ENCODE data around the gene ABCC4.

The ABCC4 gene, protein sequence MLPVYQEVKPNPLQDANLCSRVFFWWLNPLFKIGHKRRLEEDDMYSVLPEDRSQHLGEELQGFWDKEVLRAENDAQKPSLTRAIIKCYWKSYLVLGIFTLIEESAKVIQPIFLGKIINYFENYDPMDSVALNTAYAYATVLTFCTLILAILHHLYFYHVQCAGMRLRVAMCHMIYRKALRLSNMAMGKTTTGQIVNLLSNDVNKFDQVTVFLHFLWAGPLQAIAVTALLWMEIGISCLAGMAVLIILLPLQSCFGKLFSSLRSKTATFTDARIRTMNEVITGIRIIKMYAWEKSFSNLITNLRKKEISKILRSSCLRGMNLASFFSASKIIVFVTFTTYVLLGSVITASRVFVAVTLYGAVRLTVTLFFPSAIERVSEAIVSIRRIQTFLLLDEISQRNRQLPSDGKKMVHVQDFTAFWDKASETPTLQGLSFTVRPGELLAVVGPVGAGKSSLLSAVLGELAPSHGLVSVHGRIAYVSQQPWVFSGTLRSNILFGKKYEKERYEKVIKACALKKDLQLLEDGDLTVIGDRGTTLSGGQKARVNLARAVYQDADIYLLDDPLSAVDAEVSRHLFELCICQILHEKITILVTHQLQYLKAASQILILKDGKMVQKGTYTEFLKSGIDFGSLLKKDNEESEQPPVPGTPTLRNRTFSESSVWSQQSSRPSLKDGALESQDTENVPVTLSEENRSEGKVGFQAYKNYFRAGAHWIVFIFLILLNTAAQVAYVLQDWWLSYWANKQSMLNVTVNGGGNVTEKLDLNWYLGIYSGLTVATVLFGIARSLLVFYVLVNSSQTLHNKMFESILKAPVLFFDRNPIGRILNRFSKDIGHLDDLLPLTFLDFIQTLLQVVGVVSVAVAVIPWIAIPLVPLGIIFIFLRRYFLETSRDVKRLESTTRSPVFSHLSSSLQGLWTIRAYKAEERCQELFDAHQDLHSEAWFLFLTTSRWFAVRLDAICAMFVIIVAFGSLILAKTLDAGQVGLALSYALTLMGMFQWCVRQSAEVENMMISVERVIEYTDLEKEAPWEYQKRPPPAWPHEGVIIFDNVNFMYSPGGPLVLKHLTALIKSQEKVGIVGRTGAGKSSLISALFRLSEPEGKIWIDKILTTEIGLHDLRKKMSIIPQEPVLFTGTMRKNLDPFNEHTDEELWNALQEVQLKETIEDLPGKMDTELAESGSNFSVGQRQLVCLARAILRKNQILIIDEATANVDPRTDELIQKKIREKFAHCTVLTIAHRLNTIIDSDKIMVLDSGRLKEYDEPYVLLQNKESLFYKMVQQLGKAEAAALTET (N-terminal part only)

DNA sequence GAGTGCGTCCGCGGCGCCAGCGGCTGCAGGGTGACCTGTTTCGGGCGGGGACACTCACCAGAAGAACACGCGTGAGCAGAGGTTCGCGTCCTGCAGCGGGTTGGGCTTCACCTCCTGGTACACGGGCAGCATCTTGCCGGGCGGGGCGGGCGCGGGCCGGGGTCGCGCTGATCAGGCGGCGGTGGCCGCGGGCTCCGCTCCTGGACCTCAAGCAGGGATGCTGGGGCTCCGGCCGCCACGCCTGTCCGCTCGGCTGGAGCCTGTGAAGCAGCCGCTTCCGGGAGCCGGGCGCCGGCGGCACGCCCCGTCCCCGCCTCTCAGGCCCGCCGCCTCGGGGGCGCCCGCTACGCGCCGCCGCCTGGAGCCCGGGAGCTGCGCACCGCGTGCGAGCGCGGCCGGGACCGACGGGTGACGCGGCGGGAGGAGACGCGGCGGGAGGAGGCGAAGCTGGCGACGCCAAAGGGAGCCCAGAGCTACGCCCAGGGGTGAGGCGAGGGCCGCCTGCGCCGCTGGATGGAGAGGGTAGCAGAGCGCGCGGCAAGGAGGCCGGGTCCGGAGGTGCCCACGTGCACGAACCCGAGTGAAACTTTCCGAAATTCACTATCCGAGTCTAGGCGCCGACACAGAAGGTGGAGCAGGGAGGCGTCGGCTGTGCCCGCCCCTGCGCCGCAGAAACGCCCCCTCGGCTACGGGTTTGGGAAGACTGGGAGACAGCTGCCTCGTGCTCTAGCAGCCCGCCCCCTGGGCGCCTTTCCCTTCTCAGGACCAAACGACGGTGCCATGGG is at the start of gene ABCC4:
Gene ABCC4, minus strand, starts transcription at position 269 of the 785 bp plus-strand sequence. Its CDS starts 137 bp downstream, at position 132.
- ChIA-PET CTCF (interaction anchor here (0.9 to 1.3 kb wide), 4 partner anchors 25 to 112 kb away, joined by 3 to 4 read pairs (median 4); no protein-coding TSS in a partner anchor), POLR2A (interaction anchor here (0.9 to 1.5 kb wide), 3 partner anchors 32 to 109 kb away, joined by 3 to 4 read pairs (median 3); no protein-coding TSS in a partner anchor)
- TF ChIP-seq FOXA1 (IDR thresholded peaks at IDR 0.05) (no peak), FOXM1 (IDR thresholded peaks at IDR 0.05; ENCODE audit: borderline replicate concordance) (no peak), SP1 (IDR thresholded peaks at IDR 0.05) (no peak), TARDBP (IDR thresholded peaks at IDR 0.05) (0 out of 2 replicates have a peak, but pooled peaks have one; percentile 30), HDGF (IDR thresholded peaks at IDR 0.05; ENCODE audit: borderline replicate concordance) (no peak), L3MBTL2 (conservative IDR thresholded peaks at IDR 0.05) (peak; percentile 98), CTBP1 (IDR thresholded peaks at IDR 0.05; ENCODE audit: borderline replicate concordance) (no peak), SUZ12 (IDR thresholded peaks at IDR 0.05) (no peak)
- TF ChIP-seq, protein P1, sequence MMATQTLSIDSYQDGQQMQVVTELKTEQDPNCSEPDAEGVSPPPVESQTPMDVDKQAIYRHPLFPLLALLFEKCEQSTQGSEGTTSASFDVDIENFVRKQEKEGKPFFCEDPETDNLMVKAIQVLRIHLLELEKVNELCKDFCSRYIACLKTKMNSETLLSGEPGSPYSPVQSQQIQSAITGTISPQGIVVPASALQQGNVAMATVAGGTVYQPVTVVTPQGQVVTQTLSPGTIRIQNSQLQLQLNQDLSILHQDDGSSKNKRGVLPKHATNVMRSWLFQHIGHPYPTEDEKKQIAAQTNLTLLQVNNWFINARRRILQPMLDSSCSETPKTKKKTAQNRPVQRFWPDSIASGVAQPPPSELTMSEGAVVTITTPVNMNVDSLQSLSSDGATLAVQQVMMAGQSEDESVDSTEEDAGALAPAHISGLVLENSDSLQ (IDR thresholded peaks at IDR 0.05), result no peak
- DNase-seq (ENCODE audit: extremely low spot score), result peak; percentile 73

DNA sequence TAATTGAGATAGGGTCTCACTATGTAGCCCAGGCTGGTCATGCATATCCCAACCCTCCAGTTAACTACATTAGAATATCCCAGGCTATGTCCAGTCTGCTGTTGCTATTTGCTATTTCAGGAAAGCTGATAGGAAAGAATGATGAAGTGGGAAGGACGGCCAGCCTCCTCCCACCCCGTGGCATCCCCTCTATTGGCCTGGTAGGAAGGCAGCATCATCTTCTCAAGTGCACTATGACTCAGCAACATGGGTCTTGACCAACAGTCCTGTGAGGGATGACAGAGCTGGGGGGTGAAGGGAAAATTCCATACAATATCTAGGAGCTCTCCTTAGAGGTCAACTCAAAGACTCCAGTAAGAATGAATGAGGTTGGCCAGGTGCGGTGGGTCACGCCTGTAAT is 48.0 kb upstream of the ABCC4 start:
- POLR2A ChIA-PET, result no interaction called here
- DNase-seq (ENCODE audit: extremely low spot score), result no peak
- TF ChIP-seq, protein P1 (IDR thresholded peaks at IDR 0.05), result no peak
- TF ChIP-seq LEF1 (IDR thresholded peaks at IDR 0.05; ENCODE audit: borderline replicate concordance), result no peak
- TF ChIP-seq FOXM1 (IDR thresholded peaks at IDR 0.05; ENCODE audit: borderline replicate concordance), result no peak
- TF ChIP-seq L3MBTL2 (conservative IDR thresholded peaks at IDR 0.05), result no peak
- TF ChIP-seq ARNT (IDR thresholded peaks at IDR 0.05), result no peak
- TF ChIP-seq TARDBP (IDR thresholded peaks at IDR 0.05), result no peak
- TF ChIP-seq FOXK2 (IDR thresholded peaks at IDR 0.05), result no peak
- TF ChIP-seq BHLHE40 (IDR thresholded peaks at IDR 0.05; ENCODE audit: borderline replicate concordance), result no peak
- CTCF ChIA-PET, result no interaction called here

DNA sequence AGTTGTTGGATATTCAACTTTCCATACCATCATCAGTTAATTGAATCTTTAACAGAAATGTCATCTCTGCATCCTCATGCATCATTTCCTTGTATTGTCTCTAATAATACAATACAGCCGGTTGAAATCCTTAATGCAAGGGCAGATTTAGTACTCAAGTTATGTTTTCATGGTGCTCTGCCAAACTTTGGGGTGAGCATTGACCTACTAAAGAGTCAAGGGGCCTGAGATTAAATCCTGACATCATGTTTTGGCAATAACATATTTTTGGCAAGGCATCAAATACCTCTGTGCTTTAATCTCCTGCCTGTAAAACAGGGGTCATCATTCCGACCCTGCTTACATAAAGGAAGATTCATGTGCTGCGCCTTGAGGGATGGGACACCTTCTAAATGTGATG is 42.7 kb upstream of the ABCC4 start:
- TF ChIP-seq FOXK2 (IDR thresholded peaks at IDR 0.05) (no peak), L3MBTL2 (conservative IDR thresholded peaks at IDR 0.05) (no peak), TARDBP (IDR thresholded peaks at IDR 0.05) (no peak), ELF4 (IDR thresholded peaks at IDR 0.05) (no peak)
- DNase-seq (ENCODE audit: extremely low spot score), result no peak
- ChIA-PET CTCF (no interaction called here), POLR2A (no interaction called here)

DNA sequence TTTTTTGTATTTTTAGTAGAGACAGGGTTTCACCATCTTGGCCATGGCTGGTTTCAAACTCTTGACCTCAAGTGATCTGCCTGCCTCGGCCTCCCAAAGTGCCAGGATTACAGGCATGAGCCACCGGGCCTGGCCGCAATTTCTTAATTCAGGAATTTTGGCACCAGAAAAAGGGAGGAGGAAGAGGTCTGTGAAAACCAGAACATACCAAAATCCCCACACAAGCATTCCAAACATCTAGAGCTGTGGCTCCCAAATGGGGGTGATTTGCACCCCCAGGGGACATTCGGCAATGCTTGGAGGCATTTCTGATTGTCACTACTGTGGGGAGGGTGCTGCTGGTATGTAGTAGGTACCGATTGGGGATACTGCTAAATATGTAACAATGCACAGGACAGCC is 40.2 kb upstream of the ABCC4 start:
- POLR2A ChIA-PET, result no interaction called here
- DNase-seq (ENCODE audit: extremely low spot score), result no peak
- no peak for TF ChIP-seq SP1 (IDR thresholded peaks at IDR 0.05)
- TF ChIP-seq NFRKB (IDR thresholded peaks at IDR 0.05), result no peak
- CTCF ChIA-PET, result no interaction called here

DNA sequence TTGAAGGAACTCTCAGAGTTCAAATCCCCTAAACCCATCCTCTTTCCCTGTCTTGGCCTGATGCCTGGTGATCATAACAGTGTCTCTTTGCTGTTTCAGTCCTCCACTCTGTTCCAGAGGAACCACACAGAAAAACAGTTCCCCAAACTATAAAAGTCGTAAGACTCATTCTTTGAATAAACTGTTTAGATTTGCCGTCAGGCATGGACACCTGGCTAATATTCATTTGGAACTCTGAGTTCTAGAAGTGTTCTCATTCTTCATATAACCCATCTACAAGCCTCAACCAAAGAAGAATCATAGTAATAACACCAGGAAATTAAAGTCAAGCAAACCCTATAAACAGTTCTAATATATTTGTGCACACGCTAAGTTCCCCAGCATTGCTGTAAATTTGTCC is 37.7 kb upstream of the ABCC4 start:
- TF ChIP-seq, protein P1 (IDR thresholded peaks at IDR 0.05), result no peak
- no peak for TF ChIP-seq SUZ12 (IDR thresholded peaks at IDR 0.05)
- TF ChIP-seq ARNT (IDR thresholded peaks at IDR 0.05), result no peak
- TF ChIP-seq FOXM1 (IDR thresholded peaks at IDR 0.05; ENCODE audit: borderline replicate concordance), result no peak
- no peak for TF ChIP-seq BHLHE40 (IDR thresholded peaks at IDR 0.05; ENCODE audit: borderline replicate concordance)
- TF ChIP-seq NFRKB (IDR thresholded peaks at IDR 0.05), result no peak
- TF ChIP-seq CTBP1 (IDR thresholded peaks at IDR 0.05; ENCODE audit: borderline replicate concordance), result no peak
- TF ChIP-seq TARDBP (IDR thresholded peaks at IDR 0.05), result no peak
- TF ChIP-seq HDGF (IDR thresholded peaks at IDR 0.05; ENCODE audit: borderline replicate concordance), result no peak
- TF ChIP-seq FOXK2 (IDR thresholded peaks at IDR 0.05), result no peak
- TF ChIP-seq ELF4 (IDR thresholded peaks at IDR 0.05), result no peak
- TF ChIP-seq L3MBTL2 (conservative IDR thresholded peaks at IDR 0.05), result no peak
- no peak for TF ChIP-seq ZNF384 (IDR thresholded peaks at IDR 0.05)
- TF ChIP-seq FOXA1 (IDR thresholded peaks at IDR 0.05), result no peak
- TF ChIP-seq LEF1 (IDR thresholded peaks at IDR 0.05; ENCODE audit: borderline replicate concordance), result no peak
- no peak for TF ChIP-seq SP1 (IDR thresholded peaks at IDR 0.05)
- ChIA-PET CTCF (interaction anchor here (0.7 kb wide), 1 partner anchor 82 kb away, joined by 3 read pairs; no protein-coding TSS in a partner anchor), POLR2A (no interaction called here)
- DNase-seq (ENCODE audit: extremely low spot score), result no peak

All from HEK293T (cell line).